Activated naive CD4-positive, alpha-beta T cell treated with anti-CD3 and anti-CD28 coated beads for 36 hours (primary cell): ENCODE data around the gene FAM200B. TPM values are rescaled to one million over a fixed set of nuclear protein-coding genes. Genes with fewer than 3 reads are reported as not detected.

Source experiments
- CTCF ChIA-PET: fragments of 350-600 bp; sonication (Branson Sonifier 250); formaldehyde crosslinking; loops from one replicate; lab custom pipeline; 2021; ENCODE audit warnings: antibody characterized with exemption; lab: Charles Lee
- DNase-seq: peaks from one replicate; pipeline ENCODE4 v3.0.0-alpha.2; 2020
- H3K27ac Mint-ChIP-seq: one replicate; pipeline ENCODE4 v1.8.0; 2021; ENCODE audit warnings: mild to moderate bottlenecking, mixed read lengths
- H3K27me3 Mint-ChIP-seq: one replicate; pipeline ENCODE4 v1.8.0; 2021; ENCODE audit warnings: low read depth, mixed read lengths
- H3K36me3 Mint-ChIP-seq: one replicate; pipeline ENCODE4 v1.8.0; 2021; ENCODE audit warnings: low read depth, mixed read lengths
- H3K4me1 Mint-ChIP-seq: one replicate; pipeline ENCODE4 v1.8.0; 2021; ENCODE audit warnings: low read depth, mixed read lengths
- H3K4me3 Mint-ChIP-seq: one replicate; pipeline ENCODE4 v1.8.0; 2021; ENCODE audit warnings: mild to moderate bottlenecking, moderate library complexity, mixed read lengths
- H3K9me3 Mint-ChIP-seq: one replicate; pipeline ENCODE4 v1.8.0; 2021; ENCODE audit warnings: mixed read lengths
- intact Hi-C: fragments of 100-400 bp; cut with micrococcal nuclease; formaldehyde crosslinking; loops from one replicate; pipeline ENCODE4 v1.15.1; 2023
- total RNA-seq, 2 experiments: library from RNA; stranded (reverse); gene quantifications; one replicate each; pipeline ENCODE4 v1.2.3, GENCODE V29; 2021

FAM200B gene
- total RNA-seq, 2 experiments from 2014 or later, result 8.0 to 9.1 TPM

- peaks cover 12% of the 10 kb centered on the region for H3K4me1 Mint-ChIP-seq
- intact Hi-C loops, result no loop called here
- peaks cover 10% of the 10 kb centered on the region for H3K27me3 Mint-ChIP-seq
- no peaks in the 10 kb centered on the region for H3K36me3 Mint-ChIP-seq
- H3K9me3 Mint-ChIP-seq, result no peaks in the 10 kb centered on the region
- DNase-seq, result no peak
- H3K27ac Mint-ChIP-seq, result no peak overlapping the region
- CTCF ChIA-PET, result no interaction called here
- H3K4me3 Mint-ChIP-seq, result no peak overlapping the region
Observed at GRCh38 chr4:15704129-15704528, 22.5 kb downstream of the FAM200B start.

- intact Hi-C loops, result no loop called here
- Mint-ChIP-seq H3K27ac (no peak overlapping the region), H3K27me3 (no peaks in the 10 kb centered on the region), H3K36me3 (no peaks in the 10 kb centered on the region), H3K4me1 (peaks cover 12% of the 10 kb centered on the region), H3K4me3 (no peak overlapping the region), H3K9me3 (no peaks in the 10 kb centered on the region)
- no peak for DNase-seq
- CTCF ChIA-PET, result no interaction called here
Observed at GRCh38 chr4:15706646-15707362, 25.2 kb downstream of the FAM200B start.

DNA sequence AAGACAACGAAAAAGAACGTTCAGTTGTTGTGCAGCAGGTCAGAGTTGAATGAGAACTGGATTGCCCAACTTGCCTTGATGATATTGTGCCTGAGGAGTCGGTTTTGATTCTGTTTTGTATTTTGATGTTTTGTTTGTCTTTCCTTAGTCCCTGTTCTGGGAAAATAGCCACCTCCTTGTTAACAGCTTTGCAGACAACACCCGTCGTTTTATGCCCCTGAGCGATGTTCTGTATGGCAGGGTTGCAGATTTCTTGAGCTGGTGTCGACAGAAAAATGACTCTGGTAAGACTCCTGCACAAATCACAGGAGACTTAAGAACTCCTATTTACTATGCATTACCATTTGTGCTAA lies 25.7 kb downstream of the FAM200B start:
- H3K4me3 Mint-ChIP-seq, result no peak overlapping the region
- CTCF ChIA-PET, result no interaction called here
- intact Hi-C loops, result no loop called here
- H3K27me3 Mint-ChIP-seq, result no peaks in the 10 kb centered on the region
- DNase-seq, result no peak
- H3K4me1 Mint-ChIP-seq, result peaks cover 9% of the 10 kb centered on the region
- no peaks in the 10 kb centered on the region for H3K36me3 Mint-ChIP-seq
- H3K9me3 Mint-ChIP-seq, result no peaks in the 10 kb centered on the region
- H3K27ac Mint-ChIP-seq, result no peak overlapping the region

DNA sequence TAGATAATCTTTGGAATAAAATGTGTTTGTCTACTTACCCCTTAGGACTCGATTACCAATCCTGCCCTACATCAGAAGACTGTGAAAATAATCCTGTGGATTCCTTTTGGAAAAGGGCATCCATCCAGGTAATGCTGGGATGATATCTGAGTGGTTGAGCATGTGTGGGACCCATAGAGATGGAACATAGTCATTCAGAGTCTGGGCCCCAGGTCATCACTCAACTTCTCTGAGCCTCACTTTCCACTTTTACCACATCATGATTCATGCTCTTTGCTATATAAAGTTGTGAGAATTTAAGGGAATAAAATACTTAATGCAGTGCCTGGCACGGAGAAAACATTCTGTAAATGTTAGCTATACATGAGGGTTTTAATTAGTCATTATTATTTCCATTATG lies 30.1 kb downstream of the FAM200B start:
- H3K4me1 Mint-ChIP-seq, result no peaks in the 10 kb centered on the region
- no peaks in the 10 kb centered on the region for H3K36me3 Mint-ChIP-seq
- H3K9me3 Mint-ChIP-seq, result no peaks in the 10 kb centered on the region
- CTCF ChIA-PET, result interaction anchor here (0.6 to 0.9 kb wide), 3 partner anchors 9 to 171 kb away, joined by 3 read pairs; partner anchors contain the start of gene BST1
- no peak for DNase-seq
- H3K27me3 Mint-ChIP-seq, result no peaks in the 10 kb centered on the region
- no peak overlapping the region for H3K27ac Mint-ChIP-seq
- intact Hi-C loops, result no loop called here
- H3K4me3 Mint-ChIP-seq, result no peak overlapping the region

DNA sequence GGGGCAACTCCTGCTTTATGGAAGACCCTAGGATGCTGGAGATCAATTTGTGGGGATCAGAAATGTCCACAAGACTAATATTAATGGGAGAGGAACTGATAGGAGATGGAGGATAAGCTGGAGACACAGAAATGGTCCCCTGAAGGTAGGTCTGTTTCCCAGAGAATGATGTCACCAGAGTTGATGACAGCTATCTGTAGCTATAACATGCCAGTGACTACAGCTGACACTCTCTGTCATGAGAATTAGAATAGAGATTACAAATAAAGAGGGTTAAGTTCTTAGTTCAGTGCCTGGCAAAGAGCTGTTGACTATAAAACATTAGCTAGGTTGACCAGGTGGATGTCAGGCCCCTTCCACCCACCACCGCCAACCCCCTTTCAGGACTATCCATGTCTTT lies 30.6 kb downstream of the FAM200B start:
- no peak for DNase-seq
- Mint-ChIP-seq H3K27me3 (no peaks in the 10 kb centered on the region), H3K4me1 (no peaks in the 10 kb centered on the region), H3K4me3 (no peak overlapping the region), H3K27ac (no peak overlapping the region), H3K9me3 (no peaks in the 10 kb centered on the region), H3K36me3 (no peaks in the 10 kb centered on the region)
- intact Hi-C loops, result no loop called here
- CTCF ChIA-PET, result interaction anchor here (0.7 kb wide), 1 partner anchor 10 kb away, joined by 3 read pairs; the partner anchor contains the start of gene BST1

GRCh38 chr4:15714141-15714540 lies 32.5 kb downstream of the FAM200B start:
- H3K27ac Mint-ChIP-seq, result no peak overlapping the region

DNA sequence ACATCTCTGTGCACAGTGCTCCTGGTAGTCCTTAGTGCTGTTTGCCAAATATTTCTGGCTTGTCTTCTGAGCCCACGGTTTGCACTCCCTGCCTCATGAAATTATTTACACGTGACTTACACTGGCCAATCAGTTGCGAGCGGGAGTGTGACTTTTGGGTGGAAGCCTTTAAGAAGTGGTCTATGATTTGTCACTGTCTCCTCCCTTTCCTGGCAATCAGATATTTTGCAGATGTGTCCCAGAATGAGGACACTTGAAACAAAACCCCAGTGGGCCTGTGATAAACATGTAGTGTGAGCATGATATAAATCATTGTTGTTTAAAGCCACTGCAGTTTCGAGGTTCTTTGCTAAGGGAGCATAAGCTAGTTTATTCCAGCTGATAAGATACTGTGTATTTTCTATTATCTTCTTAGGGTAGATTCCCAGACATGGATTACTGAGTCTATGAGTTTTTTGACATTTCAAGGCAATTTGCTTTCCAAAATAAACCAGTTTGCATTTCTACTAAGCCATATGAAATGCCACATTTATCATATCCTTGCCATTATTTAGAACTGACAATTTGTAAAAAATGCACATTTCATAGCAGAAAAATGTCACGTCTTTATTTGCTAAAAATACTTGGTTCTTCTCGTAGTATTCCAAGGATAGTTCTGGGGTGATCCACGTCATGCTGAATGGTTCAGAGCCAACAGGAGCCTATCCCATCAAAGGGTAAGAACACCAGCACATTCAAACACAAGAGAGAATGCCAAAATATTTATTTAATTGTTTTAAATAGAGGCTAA lies 33.2 kb downstream of the FAM200B start:
- CTCF ChIA-PET, result interaction anchor here (1.1 kb wide), 1 partner anchor 15 kb away, joined by 3 read pairs; no protein-coding TSS in a partner anchor
- no peaks in the 10 kb centered on the region for H3K36me3 Mint-ChIP-seq
- H3K9me3 Mint-ChIP-seq, result no peaks in the 10 kb centered on the region
- DNase-seq, result no peak
- H3K4me1 Mint-ChIP-seq, result no peaks in the 10 kb centered on the region
- H3K27ac Mint-ChIP-seq, result no peak overlapping the region
- no peak overlapping the region for H3K4me3 Mint-ChIP-seq
- intact Hi-C loops, result no loop called here
- H3K27me3 Mint-ChIP-seq, result no peaks in the 10 kb centered on the region

More at GRCh38 chr4:15714141-15714540, 32.5 kb downstream of the FAM200B start:
- Mint-ChIP-seq H3K4me1 (no peaks in the 10 kb centered on the region), H3K9me3 (no peaks in the 10 kb centered on the region), H3K36me3 (no peaks in the 10 kb centered on the region), H3K27me3 (no peaks in the 10 kb centered on the region), H3K4me3 (no peak overlapping the region)
- intact Hi-C loops, result no loop called here
- CTCF ChIA-PET, result no interaction called here
- DNase-seq, result no peak

GRCh38 chr4:15716115-15716514 lies 34.5 kb downstream of the FAM200B start:
- intact Hi-C loops, result no loop called here
- H3K4me1 Mint-ChIP-seq, result no peaks in the 10 kb centered on the region
- H3K4me3 Mint-ChIP-seq, result no peak overlapping the region
- H3K27me3 Mint-ChIP-seq, result no peaks in the 10 kb centered on the region
- no peak for DNase-seq
- no peaks in the 10 kb centered on the region for H3K9me3 Mint-ChIP-seq
- H3K36me3 Mint-ChIP-seq, result no peaks in the 10 kb centered on the region
- H3K27ac Mint-ChIP-seq, result no peak overlapping the region
- CTCF ChIA-PET, result interaction anchor here (0.5 to 0.9 kb wide), 2 partner anchors 81 to 167 kb away, joined by 3 read pairs; no protein-coding TSS in a partner anchor

GRCh38 chr4:15717086-15717485 lies 35.5 kb downstream of the FAM200B start:
- Mint-ChIP-seq H3K9me3 (no peaks in the 10 kb centered on the region), H3K27me3 (no peaks in the 10 kb centered on the region), H3K4me1 (no peaks in the 10 kb centered on the region), H3K36me3 (no peaks in the 10 kb centered on the region), H3K4me3 (no peak overlapping the region), H3K27ac (no peak overlapping the region)
- CTCF ChIA-PET, result interaction anchor here (1.0 kb wide), 1 partner anchor 88 kb away, joined by 3 read pairs; no protein-coding TSS in a partner anchor
- no peak for DNase-seq
- intact Hi-C loops, result no loop called here

GRCh38 chr4:15717657-15718416 lies 36.2 kb downstream of the FAM200B start:
- Mint-ChIP-seq H3K27me3 (no peaks in the 10 kb centered on the region), H3K4me3 (no peak overlapping the region), H3K36me3 (no peaks in the 10 kb centered on the region), H3K27ac (no peak overlapping the region), H3K9me3 (no peaks in the 10 kb centered on the region), H3K4me1 (no peaks in the 10 kb centered on the region)
- no peak for DNase-seq
- intact Hi-C loops, result no loop called here
- CTCF ChIA-PET, result interaction anchor here (0.8 to 1.3 kb wide), 4 partner anchors 11 to 238 kb away, joined by 3 to 6 read pairs (median 3); no protein-coding TSS in a partner anchor

GRCh38 chr4:15718465-15718864 lies 36.8 kb downstream of the FAM200B start:
- Mint-ChIP-seq H3K4me3 (no peak overlapping the region), H3K4me1 (no peaks in the 10 kb centered on the region), H3K27ac (no peak overlapping the region), H3K27me3 (no peaks in the 10 kb centered on the region), H3K9me3 (no peaks in the 10 kb centered on the region), H3K36me3 (no peaks in the 10 kb centered on the region)
- no peak for DNase-seq
- intact Hi-C loops, result no loop called here
- CTCF ChIA-PET, result interaction anchor here (0.8 to 1.4 kb wide), 5 partner anchors 11 to 239 kb away, joined by 3 to 6 read pairs (median 3); no protein-coding TSS in a partner anchor

GRCh38 chr4:15718959-15719358 lies 37.3 kb downstream of the FAM200B start:
- CTCF ChIA-PET, result interaction anchor here (1.4 kb wide), 1 partner anchor 86 kb away, joined by 4 read pairs; no protein-coding TSS in a partner anchor
- Mint-ChIP-seq H3K4me1 (no peaks in the 10 kb centered on the region), H3K27ac (no peak overlapping the region), H3K27me3 (no peaks in the 10 kb centered on the region), H3K9me3 (no peaks in the 10 kb centered on the region), H3K4me3 (no peak overlapping the region), H3K36me3 (no peaks in the 10 kb centered on the region)
- DNase-seq, result no peak
- intact Hi-C loops, result no loop called here
